ENCODE measurements around the gene TMC4. TPM values are rescaled to one million over a fixed set of nuclear protein-coding genes. Genes with fewer than 3 reads are reported as not detected.

Gene TMC4
- total and polyA plus RNA-seq, 4 donors = 0.23 to 2.4 (median 1.4) TPM

GRCh38 chr19:54114340-54115108, 58.4 kb downstream of the TMC4 start:
- no peaks in the 10 kb centered on the region for H3K27me3 ChIP-seq (ENCODE audit: control insufficient read depth in 4 of 4, insufficient read depth in 4 of 4, low read length in 3 of 4)
- peak overlapping the region; percentile 4 to 90 for H3K27ac ChIP-seq (ENCODE audit: low read depth in 1 of 2, low read length in 2 of 2)
- peak overlapping the region; percentile 62 to 98 (median 94) for H3K4me3 ChIP-seq (ENCODE audit: low read depth in 1 of 3, low read length in 3 of 3)
- no peak for DNase-seq (ENCODE audit: low spot score)
- peak overlapping the region; percentile 68 to 69 for H3K9ac ChIP-seq (ENCODE audit: low read depth in 1 of 2, low read length in 2 of 2)
- no peak for TF ChIP-seq JUND (IDR thresholded peaks at IDR 0.05)
- no peak for TF ChIP-seq FOXA1 (IDR thresholded peaks at IDR 0.05)
- TF ChIP-seq ATF3 (IDR thresholded peaks at IDR 0.05) = no peak
- no peak for TF ChIP-seq ZBTB33 (IDR thresholded peaks at IDR 0.05)
- no peak for TF ChIP-seq REST (IDR thresholded peaks at IDR 0.05)
- TF ChIP-seq TAF1 (conservative IDR thresholded peaks at IDR 0.05) = no peak
- TF ChIP-seq FOXA2 (IDR thresholded peaks at IDR 0.05) = no peak
- no peak for TF ChIP-seq GABPA (IDR thresholded peaks at IDR 0.05 in 1 of 2, conservative IDR thresholded peaks at IDR 0.05 in 1 of 2)
- no peak for TF ChIP-seq YY1 (IDR thresholded peaks at IDR 0.05)
- TF ChIP-seq HNF4A (conservative IDR thresholded peaks at IDR 0.05) = no peak
- no peak for TF ChIP-seq NR2F2 (IDR thresholded peaks at IDR 0.05)
- no peak for TF ChIP-seq EGR1 (IDR thresholded peaks at IDR 0.05; ENCODE audit: low read depth in 2 of 2)
- no peak for TF ChIP-seq MAX (IDR thresholded peaks at IDR 0.05)
- TF ChIP-seq RXRA (IDR thresholded peaks at IDR 0.05) = no peak
- no peak for TF ChIP-seq CTCF (IDR thresholded peaks at IDR 0.05; ENCODE audit: low read depth, low read length, missing input control)
- TF ChIP-seq HNF4G (IDR thresholded peaks at IDR 0.05) = no peak
- 22% methylated on average over 28 of the region's 28 CpGs for WGBS
- H3K9me3 ChIP-seq (ENCODE audit: control insufficient read depth in 4 of 4, low read length in 3 of 4) = no peaks in the 10 kb centered on the region
- peaks cover 3 to 27% (median 12%) of the 10 kb centered on the region in 4 donors for H3K36me3 ChIP-seq (ENCODE audit: control insufficient read depth in 4 of 4, insufficient read depth in 3 of 4, low read depth in 1 of 4, low read length in 3 of 4)
- H3K4me1 ChIP-seq (ENCODE audit: control insufficient read depth in 4 of 4, insufficient read depth in 4 of 4, low read length in 3 of 4) = peaks cover 3 to 20% (median 17%) of the 10 kb centered on the region in 4 donors

Other genes starting within 250 kb of the TMC4 start
- not detected for gene CACNG8, start 210.2 kb downstream of the TMC4 start, total RNA-seq
- under 1 TPM in 1 of 2 donors, not detected in 1; under 0.01 TPM for gene CACNG8, start 210.2 kb downstream of the TMC4 start, polyA plus RNA-seq
- not detected for gene CACNG6, start 181.5 kb downstream of the TMC4 start, total RNA-seq
- gene CACNG6, start 181.5 kb downstream of the TMC4 start, polyA plus RNA-seq = not detected
- 1 to 10 TPM in 1 of 2 donors, not detected in 1; 1.3 TPM for gene VSTM1, start 109.3 kb downstream of the TMC4 start, total RNA-seq
- under 1 TPM in 1 of 2 donors, not detected in 1; 0.07 TPM for gene VSTM1, start 109.3 kb downstream of the TMC4 start, polyA plus RNA-seq
- not detected for gene TARM1, start 91.8 kb downstream of the TMC4 start, total RNA-seq
- not detected for gene TARM1, start 91.8 kb downstream of the TMC4 start, polyA plus RNA-seq
- 1 to 10 TPM in 1 of 2 donors, under 1 TPM in 1; 0.65 to 1.0 TPM for gene OSCAR, start 72.4 kb downstream of the TMC4 start, total RNA-seq
- 1 to 10 TPM in 1 of 2 donors, under 1 TPM in 1; 0.60 to 2.0 TPM for gene OSCAR, start 72.4 kb downstream of the TMC4 start, polyA plus RNA-seq
- 10 to 100 TPM in 1 of 2 donors, 1 to 10 TPM in 1; 5.9 to 10.6 TPM for gene NDUFA3, start 70.3 kb downstream of the TMC4 start, total RNA-seq
- gene NDUFA3, start 70.3 kb downstream of the TMC4 start, polyA plus RNA-seq = 100 to 1,000 TPM; 126 to 343 TPM
- gene TFPT, start 57.5 kb downstream of the TMC4 start, total RNA-seq = 1 to 10 TPM; 2.4 to 4.9 TPM
- 1 to 10 TPM; 3.5 to 5.6 TPM for gene TFPT, start 57.5 kb downstream of the TMC4 start, polyA plus RNA-seq
- gene PRPF31, start 57.4 kb downstream of the TMC4 start, total RNA-seq = 10 to 100 TPM; 23.8 to 33.0 TPM
- gene PRPF31, start 57.4 kb downstream of the TMC4 start, polyA plus RNA-seq = 10 to 100 TPM; 25.8 to 31.7 TPM
- 10 to 100 TPM in 1 of 2 donors, 1 to 10 TPM in 1; 6.3 to 13.0 TPM for gene CNOT3, start 35.4 kb downstream of the TMC4 start, total RNA-seq
- 10 to 100 TPM in 1 of 2 donors, 1 to 10 TPM in 1; 3.7 to 11.9 TPM for gene CNOT3, start 35.4 kb downstream of the TMC4 start, polyA plus RNA-seq
- gene LENG1, start 13.4 kb downstream of the TMC4 start, total RNA-seq = 1 to 10 TPM; 2.6 to 3.0 TPM
- 1 to 10 TPM; 2.8 to 4.4 TPM for gene LENG1, start 13.4 kb downstream of the TMC4 start, polyA plus RNA-seq
- 10 to 100 TPM; 10.3 to 10.6 TPM for gene MBOAT7, start 16.4 kb upstream of the TMC4 start, total RNA-seq
- 10 to 100 TPM; 19.3 to 31.5 TPM for gene MBOAT7, start 16.4 kb upstream of the TMC4 start, polyA plus RNA-seq
- 10 to 100 TPM; 21.8 to 37.9 TPM for gene TSEN34, start 18.1 kb upstream of the TMC4 start, total RNA-seq
- 10 to 100 TPM; 15.5 to 27.4 TPM for gene TSEN34, start 18.1 kb upstream of the TMC4 start, polyA plus RNA-seq
- gene RPS9, start 27.7 kb upstream of the TMC4 start, total RNA-seq = 1,000 to 10,000 TPM in 1 of 2 donors, 100 to 1,000 TPM in 1; 745 to 1,462 TPM
- 1,000 to 10,000 TPM in 1 of 2 donors, 100 to 1,000 TPM in 1; 290 to 1,080 TPM for gene RPS9, start 27.7 kb upstream of the TMC4 start, polyA plus RNA-seq
- 10 to 100 TPM in 1 of 2 donors, 1 to 10 TPM in 1; 2.5 to 10.5 TPM for gene LILRB3, start 49.8 kb upstream of the TMC4 start, total RNA-seq
- 1 to 10 TPM; 2.2 to 4.2 TPM for gene LILRB3, start 49.8 kb upstream of the TMC4 start, polyA plus RNA-seq
- gene LILRA6, start 69.6 kb upstream of the TMC4 start, total RNA-seq = 1 to 10 TPM; 1.4 to 2.8 TPM
- gene LILRA6, start 69.6 kb upstream of the TMC4 start, polyA plus RNA-seq = 1 to 10 TPM; 1.0 to 1.9 TPM
- gene LILRB5, start 84.1 kb upstream of the TMC4 start, total RNA-seq = 1 to 10 TPM; 5.4 to 7.1 TPM
- 10 to 100 TPM in 1 of 2 donors, 1 to 10 TPM in 1; 5.1 to 10.8 TPM for gene LILRB5, start 84.1 kb upstream of the TMC4 start, polyA plus RNA-seq
- gene LILRB2, start 108.0 kb upstream of the TMC4 start, total RNA-seq = 1 to 10 TPM; 4.6 to 5.7 TPM
- gene LILRB2, start 108.0 kb upstream of the TMC4 start, polyA plus RNA-seq = 1 to 10 TPM; 2.2 to 6.1 TPM
- 1 to 10 TPM; 6.4 to 8.7 TPM for gene LILRA5, start 140.0 kb upstream of the TMC4 start, total RNA-seq
- 1 to 10 TPM in 1 of 2 donors, under 1 TPM in 1; 0.58 to 2.8 TPM for gene LILRA5, start 140.0 kb upstream of the TMC4 start, polyA plus RNA-seq
- gene LILRA4, start 166.0 kb upstream of the TMC4 start, total RNA-seq = under 1 TPM; 0.08 to 0.23 TPM
- under 1 TPM; 0.06 to 0.33 TPM for gene LILRA4, start 166.0 kb upstream of the TMC4 start, polyA plus RNA-seq
- gene LAIR1, start 191.8 kb upstream of the TMC4 start, total RNA-seq = 10 to 100 TPM in 1 of 2 donors, 1 to 10 TPM in 1; 4.5 to 16.3 TPM
- gene LAIR1, start 191.8 kb upstream of the TMC4 start, polyA plus RNA-seq = 1 to 10 TPM; 1.2 to 5.1 TPM
- gene TTYH1, start 242.3 kb upstream of the TMC4 start, total RNA-seq = 1 to 10 TPM in 1 of 2 donors, under 1 TPM in 1; 0.42 to 1.1 TPM
- gene TTYH1, start 242.3 kb upstream of the TMC4 start, polyA plus RNA-seq = under 1 TPM; 0.28 to 0.79 TPM